Panc1 (cell line): ENCODE data around the gene CABP5.

Experiments used
- CTCF ChIP-seq: fragments of 450-650 bp; IDR thresholded peaks from 2 replicates; pipeline ENCODE4 v1.5.1; 2017; ENCODE audit warnings: mild to moderate bottlenecking
- POLR2AphosphoS5 ChIP-seq: IDR thresholded peaks from 2 replicates; pipeline ENCODE4 v1.6.1; 2012; ENCODE audit warnings: mild to moderate bottlenecking, low read depth, low read length, moderate library complexity

GRCh38 chr19:48085076-48085475 is 41.2 kb upstream of the CABP5 start:
- TF ChIP-seq CTCF (no peak), POLR2AphosphoS5 (no peak)
